ENCODE results near the gene EML5. TPM values are rescaled to one million over a fixed set of nuclear protein-coding genes. Genes with fewer than 3 reads are reported as not detected.

EML5 gene
- polyA plus RNA-seq, 1 donor: 0.59 TPM

- no peak for DNase-seq
Measured at GRCh38 chr14:88614218-88614907, 178.4 kb downstream of the EML5 start.

- no peak for DNase-seq
Measured at GRCh38 chr14:88613552-88614010, 179.2 kb downstream of the EML5 start.

DNA sequence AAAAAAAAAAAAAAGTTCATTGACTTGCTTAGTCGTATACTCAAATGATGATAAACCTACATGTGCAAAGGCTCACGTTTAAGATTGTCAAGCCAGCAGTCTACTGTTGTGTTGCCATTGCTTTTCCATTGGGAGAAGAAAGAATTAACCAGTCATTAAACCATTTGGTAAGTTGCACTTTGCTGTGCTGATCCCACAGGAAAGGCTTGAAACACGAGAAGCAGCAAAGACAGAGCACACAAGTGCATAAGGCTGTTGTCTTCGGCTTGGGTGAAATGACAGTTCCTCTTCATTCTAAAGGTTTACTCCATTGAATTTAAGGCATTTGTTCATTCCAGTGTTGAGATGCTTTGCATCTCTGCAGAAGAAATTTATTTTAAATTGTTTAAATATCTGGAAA, 179.8 kb downstream of the EML5 start:
- no peak for DNase-seq

DNA sequence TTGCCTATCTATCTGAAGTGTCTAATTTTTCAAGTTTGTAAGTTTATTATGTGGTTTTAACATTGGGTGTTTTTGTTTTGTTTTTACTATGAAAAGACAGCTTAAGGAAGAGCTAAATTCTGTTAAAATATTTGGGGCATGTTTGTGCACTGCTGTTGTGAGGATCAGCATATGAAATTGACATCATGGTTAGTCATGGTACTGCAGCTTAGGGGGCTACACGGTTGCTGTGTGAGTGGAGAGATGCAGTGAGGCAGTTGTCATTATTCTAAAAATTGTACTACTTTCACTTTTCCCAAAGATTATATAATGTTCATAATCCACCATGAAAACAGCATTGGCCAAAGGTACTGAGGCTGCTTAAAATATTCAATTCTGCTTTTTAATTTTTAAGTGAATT, 180.9 kb downstream of the EML5 start:
- no peak for DNase-seq

DNA sequence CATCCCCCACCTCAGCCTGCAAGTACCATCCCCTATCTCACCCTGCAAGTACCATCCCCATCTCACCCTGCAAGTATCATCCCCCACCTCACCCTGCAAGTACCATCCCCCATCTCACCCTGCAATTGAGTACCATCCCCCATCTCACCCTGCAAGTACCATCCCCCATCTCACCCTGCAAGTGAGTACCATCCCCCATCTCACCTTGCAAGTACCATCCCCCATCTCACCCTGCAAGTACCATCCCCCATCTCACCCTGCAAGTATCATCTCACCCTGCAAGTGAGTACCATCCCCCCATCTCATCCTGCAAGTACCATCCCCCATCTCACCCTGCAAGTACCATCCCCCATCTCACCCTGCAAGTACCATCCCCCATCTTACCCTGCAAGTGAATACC, 184.9 kb downstream of the EML5 start:
- no peak for DNase-seq

DNA sequence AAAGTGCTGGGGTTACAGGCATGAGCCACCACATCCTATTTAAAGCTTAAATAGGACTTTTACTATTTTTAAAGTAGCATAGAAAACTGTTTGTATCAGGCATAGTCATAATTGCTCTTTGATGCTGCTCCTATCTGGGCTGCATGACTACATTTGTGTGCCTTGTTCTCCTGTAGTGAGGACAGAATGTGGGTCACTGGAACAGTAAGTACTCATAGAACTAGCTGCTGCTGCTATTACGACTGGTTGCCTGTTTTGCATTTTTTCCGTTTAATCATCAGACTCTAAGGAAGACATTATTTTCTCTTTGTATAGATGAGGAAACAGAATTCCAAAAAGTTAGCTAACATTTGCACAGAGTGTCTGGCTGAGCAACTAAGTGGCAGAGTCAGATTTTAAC, 187.2 kb downstream of the EML5 start:
- DNase-seq: no peak

DNA sequence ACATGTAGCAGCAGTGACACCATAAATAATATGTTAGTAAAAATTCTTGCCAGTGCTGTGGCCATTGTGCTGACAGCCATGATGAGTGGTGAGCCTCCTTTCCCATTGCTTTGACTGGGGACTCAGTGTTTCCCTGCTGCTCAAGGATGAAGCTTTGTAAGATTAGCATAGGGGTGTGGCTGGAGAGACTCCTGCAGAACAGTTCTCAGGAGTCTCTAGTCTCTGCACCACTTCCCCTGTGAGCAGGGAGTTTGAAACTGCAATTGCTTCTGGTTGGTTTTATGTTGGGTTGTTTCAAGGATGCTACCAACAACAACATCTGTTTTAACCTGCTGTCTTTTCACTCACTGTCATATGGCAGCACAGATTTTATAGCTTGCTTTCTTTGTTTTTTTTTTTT, 188.5 kb downstream of the EML5 start:
- DNase-seq: no peak

GRCh38 chr14:88599761-88600439, 192.9 kb downstream of the EML5 start:
- DNase-seq: no peak

DNA sequence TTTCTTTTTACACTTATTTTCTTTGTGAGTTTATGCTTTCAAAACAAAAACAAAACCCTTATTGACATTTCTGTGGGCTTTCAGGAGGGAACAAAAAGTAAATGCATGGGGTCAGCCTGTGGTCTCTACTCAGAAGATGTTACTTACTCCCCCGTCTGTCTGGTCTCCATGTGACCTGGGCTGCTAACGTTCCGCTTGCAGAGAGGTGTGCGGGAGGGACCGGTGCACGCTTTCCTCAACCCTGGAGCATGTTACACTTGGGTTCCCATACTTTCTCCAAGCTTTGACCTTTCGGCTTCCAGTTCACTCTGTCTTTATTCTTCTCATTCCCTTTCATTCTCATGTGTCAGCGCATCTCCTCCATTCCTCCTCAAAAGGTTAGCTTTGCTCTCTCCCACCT, 193.4 kb downstream of the EML5 start:
- DNase-seq: no peak

DNA sequence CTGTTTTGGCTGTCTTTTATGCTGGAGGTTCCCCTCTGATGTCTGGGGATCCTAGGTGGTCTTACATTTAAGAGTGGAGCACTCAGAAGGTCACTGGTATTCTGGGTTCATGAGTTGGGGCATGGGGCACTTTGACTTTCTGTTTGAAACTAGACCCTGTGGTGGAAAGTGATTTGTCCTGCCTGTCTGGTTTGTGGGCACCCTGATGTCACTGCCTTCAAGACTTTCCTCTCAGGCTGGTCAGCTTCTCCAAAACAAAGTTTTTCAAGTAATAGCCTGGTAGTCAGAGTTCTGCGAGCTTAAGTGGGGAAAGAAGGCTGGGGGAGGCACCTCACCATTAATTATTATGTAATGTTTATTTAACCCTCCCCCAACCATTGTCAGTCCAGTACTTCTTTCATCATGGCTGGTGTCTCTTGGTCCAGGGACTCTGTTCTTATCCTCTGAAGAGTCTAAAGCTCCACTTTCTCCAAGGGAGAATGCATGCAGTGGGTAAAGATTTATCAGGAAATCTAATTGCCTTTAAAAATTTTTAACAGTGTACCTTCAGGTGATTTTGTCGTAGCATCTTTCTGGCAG, 194.6 kb downstream of the EML5 start:
- DNase-seq: no peak

DNA sequence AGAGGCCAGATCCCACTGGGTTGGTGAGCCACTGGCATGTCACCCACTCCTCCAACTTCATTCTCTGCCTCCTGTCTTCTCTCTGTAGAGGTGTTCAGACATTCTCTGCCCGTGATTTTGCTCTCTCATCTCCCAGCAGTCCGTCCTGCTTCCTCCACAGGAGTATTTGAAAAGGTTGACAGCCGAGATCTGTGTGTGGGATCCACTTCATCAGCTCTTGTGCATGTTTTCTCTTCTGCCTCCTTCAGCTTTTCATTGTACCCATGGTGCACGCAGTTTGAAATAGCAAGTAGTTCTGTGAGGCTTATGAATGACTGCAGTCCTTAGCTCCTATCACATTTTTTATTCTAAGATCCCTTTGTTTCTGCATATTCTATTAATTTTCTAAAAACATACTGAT, 195.2 kb downstream of the EML5 start:
- DNase-seq: no peak

GRCh38 chr14:88597038-88597437, 195.7 kb downstream of the EML5 start:
- no peak for DNase-seq

GRCh38 chr14:88592031-88592430, 200.7 kb downstream of the EML5 start:
- no peak for DNase-seq

DNA sequence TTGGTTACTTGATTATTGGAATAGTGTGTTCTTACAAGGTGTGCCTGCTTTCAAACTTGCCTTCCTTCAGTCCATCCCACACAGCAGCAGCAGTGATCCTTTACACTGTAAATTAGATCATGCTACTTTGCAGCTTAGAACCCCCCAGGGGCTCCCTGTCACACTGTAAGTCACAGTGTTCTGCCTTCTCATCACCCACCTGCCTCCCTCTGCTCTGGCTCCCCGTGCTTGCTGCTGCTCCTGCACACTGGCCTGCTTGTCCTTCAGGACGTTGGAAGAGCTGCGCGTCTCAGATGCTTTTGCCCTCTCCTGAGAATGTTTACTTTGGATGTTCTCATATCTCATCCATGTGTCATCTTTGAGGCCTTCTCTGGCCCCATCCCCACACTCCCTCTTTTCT, 202.6 kb downstream of the EML5 start:
- DNase-seq: no peak

DNA sequence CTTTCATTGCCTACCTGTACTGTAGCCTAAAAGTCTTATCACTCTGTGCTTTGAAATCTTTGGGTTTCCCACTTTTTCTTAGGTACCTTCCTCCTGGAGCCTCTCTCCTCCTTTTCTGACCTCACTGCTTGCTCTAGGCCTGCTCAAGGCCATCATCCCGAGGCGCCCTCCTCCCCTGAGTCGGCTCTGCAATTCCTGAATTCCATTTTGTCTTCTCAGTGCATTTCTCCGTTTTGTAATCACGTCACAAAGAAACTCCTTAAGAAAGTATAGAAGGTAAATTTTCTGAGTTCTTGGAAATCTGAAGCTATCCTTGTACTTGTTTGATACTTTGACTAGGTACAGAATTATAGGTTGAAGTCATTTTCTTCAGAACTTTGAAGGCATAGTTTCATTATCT, 204.7 kb downstream of the EML5 start:
- no peak for DNase-seq

GRCh38 chr14:88584451-88584850, 208.3 kb downstream of the EML5 start:
- no peak for DNase-seq

DNA sequence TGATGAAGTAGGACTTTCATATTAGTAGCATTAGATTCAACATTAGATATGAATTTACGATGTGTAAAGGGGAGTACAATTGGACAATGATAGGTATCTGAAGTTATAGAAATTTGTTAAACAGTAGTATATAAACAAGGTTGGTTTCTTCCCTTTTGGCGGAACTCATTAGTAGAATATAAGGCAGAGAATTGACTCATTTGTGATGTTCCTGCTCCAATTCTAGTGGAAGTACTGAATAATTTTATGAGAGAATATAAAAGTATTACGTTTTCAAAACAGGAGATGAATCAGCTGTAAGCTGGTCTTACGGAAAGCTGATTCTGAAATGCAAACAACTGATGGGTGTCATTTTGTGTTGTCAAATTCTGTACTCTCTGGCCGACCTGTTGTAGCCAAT, 216.5 kb downstream of the EML5 start:
- DNase-seq: no peak

DNA sequence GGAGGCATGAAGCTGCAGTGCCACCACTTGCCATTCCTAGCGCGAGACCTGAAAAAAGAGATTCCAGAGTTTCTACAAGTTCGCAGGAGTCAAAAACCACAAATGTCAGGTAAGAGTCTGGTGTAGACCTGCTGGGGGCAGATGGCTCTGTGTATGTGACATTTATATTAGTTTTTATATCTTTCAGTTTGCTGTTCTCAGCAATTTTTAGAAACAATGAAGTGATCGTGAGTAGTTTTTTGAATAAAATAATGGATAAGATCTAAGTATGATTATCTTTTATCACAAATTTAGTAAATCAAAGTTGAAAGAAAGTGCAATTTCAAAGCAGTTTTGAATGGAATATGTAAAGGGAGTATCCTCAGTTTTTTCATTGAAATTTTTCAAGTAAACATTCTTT, 220.6 kb downstream of the EML5 start:
- DNase-seq: no peak

- no peak for DNase-seq
Measured at GRCh38 chr14:88568196-88568595, 224.6 kb downstream of the EML5 start.

- DNase-seq: no peak
Measured at GRCh38 chr14:88565427-88565826, 227.3 kb downstream of the EML5 start.

DNA sequence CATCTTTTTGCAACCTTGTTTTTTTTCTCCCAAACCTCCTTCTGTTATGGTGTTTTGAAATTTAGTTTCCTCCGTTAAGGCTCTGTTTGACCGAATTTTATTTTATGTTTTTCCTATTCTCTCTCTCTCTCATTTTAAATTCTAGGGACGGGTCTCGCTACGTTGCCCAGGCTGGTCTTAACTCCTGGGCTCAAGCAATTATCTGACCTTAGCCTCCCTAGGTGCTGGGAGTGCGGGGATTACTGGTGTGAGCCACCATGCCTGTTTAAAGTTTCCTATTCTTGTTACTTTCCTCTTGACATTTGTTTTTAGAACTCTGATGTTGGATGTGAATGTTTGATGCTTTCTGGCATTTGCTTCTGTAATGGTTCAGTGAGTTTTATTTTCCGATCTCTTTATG, 228.9 kb downstream of the EML5 start:
- DNase-seq: no peak

DNA sequence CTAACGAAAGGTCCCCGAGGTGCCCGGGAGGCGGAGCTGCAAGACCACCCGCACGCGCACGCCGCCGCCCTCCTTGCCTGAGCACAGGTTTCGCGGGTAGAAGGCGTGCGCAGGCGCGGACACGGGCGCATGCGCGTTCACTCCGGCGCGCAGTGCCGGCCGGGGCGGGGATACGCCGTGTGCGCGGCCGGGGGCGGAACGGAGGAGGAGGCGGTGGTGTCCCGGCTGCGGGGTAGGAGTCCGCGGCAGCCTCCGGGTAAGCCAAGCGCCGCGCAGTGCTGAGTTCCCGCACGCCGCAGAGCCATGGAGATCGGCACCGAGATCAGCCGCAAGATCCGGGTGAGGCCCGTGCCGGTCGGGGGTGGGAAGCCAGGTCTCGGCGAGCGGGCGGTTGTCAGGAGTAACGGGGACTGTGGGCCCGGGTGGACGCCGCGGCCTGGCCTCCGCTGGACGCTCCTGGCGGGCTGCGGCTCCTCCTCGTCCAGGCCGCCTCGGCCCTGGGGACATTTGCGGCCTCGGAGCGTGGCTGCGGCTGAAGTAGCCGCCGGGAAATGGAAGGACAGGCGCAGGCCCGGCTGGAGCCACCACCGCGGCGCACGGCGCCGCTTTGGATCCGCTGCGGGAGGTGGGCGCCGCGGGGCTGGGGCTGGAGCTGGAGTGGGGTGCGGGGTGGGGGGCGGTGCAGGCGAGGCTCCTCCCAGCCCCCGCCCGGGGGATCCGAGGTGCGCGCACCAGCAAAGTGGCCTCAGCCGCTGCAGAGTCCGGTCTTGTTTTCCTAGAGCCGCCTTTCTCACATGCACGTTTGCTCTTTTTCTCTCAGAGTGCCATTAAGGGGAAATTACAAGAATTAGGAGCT, 229.7 kb downstream of the EML5 start, which contains the start of gene ZC3H14:
ZC3H14 (plus strand) TSS at position 207 of the 856 bp plus-strand sequence; CDS start at position 304, 97 bp downstream.
- peak; percentile 93 for DNase-seq

DNA sequence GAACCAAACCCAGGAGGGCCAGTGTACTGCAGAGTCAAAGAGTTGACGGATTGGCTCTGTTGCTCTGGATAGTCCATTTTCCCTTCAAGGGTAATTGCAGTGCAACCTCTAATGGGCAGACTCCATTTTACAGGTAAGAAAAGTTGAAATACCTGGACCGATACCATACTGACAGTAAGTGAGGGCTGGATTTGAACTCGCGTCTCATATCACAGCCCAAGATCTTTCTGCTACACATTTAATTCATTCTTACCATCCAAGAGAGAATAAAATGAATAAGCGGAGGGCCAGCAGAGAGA, 230.3 kb downstream of the EML5 start:
- DNase-seq: no peak

Measured in hindlimb muscle (tissue), 1 donor.